HCT116 (cell line): ENCODE results near the gene RAD17. TPM values are rescaled to one million over a fixed set of nuclear protein-coding genes. Genes with fewer than 3 reads are reported as not detected.

ENCODE experiments used
- ATAC-seq: fragments of 200-7000 bp; cut with Tn5 transposase; 2 replicates; pipeline ENCODE4 v1.9.1; 2020; ENCODE audit warnings: mild to moderate bottlenecking, moderate library complexity
- BruUV-seq: library from RNA; stranded (reverse); fragments of 400-500 nt; replicated peaks from 2 replicates; lab custom pipeline; 2021; lab: Mats Ljungman, UMichigan
- CTCF ChIA-PET: fragments of 300-600 bp; sonication (Branson Sonifier 250); formaldehyde crosslinking; loops from one replicate; lab custom pipeline; 2021; ENCODE audit warnings: antibody characterized with exemption; lab: Charles Lee
- POLR2A ChIA-PET: fragments of 300-600, 350-600 bp; sonication (Branson Sonifier 250); formaldehyde crosslinking; loops from one replicate; lab custom pipeline; 2021; ENCODE audit warnings: antibody characterized with exemption; lab: Charles Lee
- RAD21 ChIA-PET, 2 experiments: fragments of 300-600 bp; sonication (Branson Sonifier 250); formaldehyde crosslinking; loops; one replicate each; lab custom pipeline; 2023; ENCODE audit warnings: low total read pairs in 2 of 2; ENCODE audit not compliant: uncharacterized antibody in 2 of 2, unreplicated experiment in 2 of 2, low non-redundant PET in 1 of 2; lab: Charles Lee
- DNase-seq: peaks from one replicate; pipeline ENCODE4 v3.0.0-alpha.2; 2010; ENCODE audit warnings: low read depth, low spot score
- H2AFZ ChIP-seq: fragments of 200-600 bp; shearing (Covaris generic), sonication (generic); 2 replicates; pipeline ENCODE4 v1.6.1; 2017; ENCODE audit warnings: low read depth, mixed run types, mixed read lengths, antibody characterized with exemption, low read length; ENCODE audit not compliant: poor library complexity, severe bottlenecking
- H3K27ac ChIP-seq: 2 replicates; pipeline ENCODE4 v1.5.1; 2012; ENCODE audit warnings: low read depth, low read length
- H3K27me3 ChIP-seq: fragments of 200-600 bp; sonication (generic); 2 replicates; pipeline ENCODE4 v1.6.1; 2016; ENCODE audit warnings: mixed run types, low read length, mixed read lengths; ENCODE audit not compliant: insufficient read depth
- H3K36me3 ChIP-seq, 2 experiments: fragments of 200-500 bp in 1 of 2; fragments of 200-600 bp in 1 of 2; sonication (Bioruptor generic) in 1 of 2; sonication (generic) in 1 of 2; 2 replicates each; pipeline versions ENCODE4 v1.5.1 to v1.6.1; 2014 to 2016; ENCODE audit warnings: low read length in 2 of 2, inconsistent platforms in 1 of 2, mixed read lengths in 1 of 2, mixed run types in 1 of 2; ENCODE audit not compliant: insufficient read depth in 2 of 2, control insufficient read depth in 1 of 2
- H3K4me1 ChIP-seq, 2 experiments: fragments of 200-600 bp in 1 of 2; sonication (generic) in 1 of 2; 2 replicates each; pipeline versions ENCODE4 v1.5.1 to v1.6.1; 2012 to 2017; ENCODE audit warnings: low read length in 2 of 2, inconsistent platforms in 1 of 2, mild to moderate bottlenecking in 1 of 2, mixed read lengths in 1 of 2, mixed run types in 1 of 2, moderate library complexity in 1 of 2; ENCODE audit not compliant: insufficient read depth in 2 of 2, control insufficient read depth in 1 of 2
- H3K4me2 ChIP-seq: fragments of 200-600 bp; sonication (generic); 2 replicates; pipeline ENCODE4 v1.6.1; 2017; ENCODE audit warnings: mixed run types, low read length, mixed read lengths
- H3K4me3 ChIP-seq, 2 experiments: fragments of 200-600 bp in 1 of 2; sonication (generic) in 1 of 2; replicated peaks in 1 of 2; 2 replicates each; pipeline ENCODE4 v1.5.1; 2011 to 2016; ENCODE audit warnings: low read length in 2 of 2, control low read depth in 1 of 2, low read depth in 1 of 2, mild to moderate bottlenecking in 1 of 2, mixed read lengths in 1 of 2, mixed run types in 1 of 2
- H3K79me2 ChIP-seq: fragments of 200-600 bp; sonication (generic); 2 replicates; pipeline ENCODE4 v1.6.1; 2017; ENCODE audit warnings: mild to moderate bottlenecking, mixed run types, low read length, moderate library complexity, mixed read lengths; ENCODE audit not compliant: insufficient read depth
- H3K9ac ChIP-seq: fragments of 200-600 bp; sonication (generic); 2 replicates; pipeline ENCODE4 v1.6.1; 2016; ENCODE audit warnings: low read length, mixed read lengths
- H3K9me2 ChIP-seq: fragments of 200-600 bp; sonication (generic), shearing (Covaris generic); 2 replicates; pipeline ENCODE4 v1.6.1; 2017; ENCODE audit warnings: mixed run types, mild to moderate bottlenecking, moderate library complexity; ENCODE audit not compliant: insufficient read depth
- H3K9me3 ChIP-seq, 2 experiments: fragments of 200-500 bp in 1 of 2; fragments of 200-600 bp in 1 of 2; sonication (Bioruptor generic) in 1 of 2; sonication (generic) in 1 of 2; 2 replicates each; pipeline ENCODE4 v1.6.1; 2014 to 2017; ENCODE audit warnings: low read length in 2 of 2, mixed read lengths in 2 of 2, inconsistent platforms in 1 of 2, low read depth in 1 of 2, mild to moderate bottlenecking in 1 of 2, mixed run types in 1 of 2, moderate library complexity in 1 of 2; ENCODE audit not compliant: control insufficient read depth in 1 of 2, insufficient read depth in 1 of 2
- H4K20me1 ChIP-seq: fragments of 200-600 bp; sonication (generic), shearing (Covaris generic); 2 replicates; pipeline ENCODE4 v1.6.1; 2017; ENCODE audit warnings: mixed run types, mild to moderate bottlenecking, moderate library complexity; ENCODE audit not compliant: insufficient read depth
- ATF3 ChIP-seq: IDR thresholded peaks from 2 replicates; pipeline ENCODE4 v1.6.1; 2012
- CTCF ChIP-seq, 3 experiments: fragments of 200-600 bp in 1 of 3; sonication (generic) in 1 of 3; IDR thresholded peaks in 2 of 3; conservative IDR thresholded peaks in 1 of 3; 2 replicates each; pipeline ENCODE4 v1.5.1; 2012 to 2017; ENCODE audit warnings: low read depth in 2 of 3, low read length in 2 of 3, antibody characterized with exemption in 1 of 3, borderline replicate concordance in 1 of 3, control low read depth in 1 of 3, mild to moderate bottlenecking in 1 of 3, mixed read lengths in 1 of 3, mixed run types in 1 of 3, moderate library complexity in 1 of 3; ENCODE audit not compliant: insufficient read depth in 1 of 3
- EZH2phosphoT487 ChIP-seq: fragments of 200-600 bp; IDR thresholded peaks from 2 replicates; pipeline ENCODE4 v1.6.1; 2018; ENCODE audit warnings: antibody characterized with exemption, borderline replicate concordance
- RAD21 ChIP-seq: IDR thresholded peaks from 2 replicates; pipeline ENCODE4 v1.6.1; 2012; ENCODE audit warnings: low read depth, mild to moderate bottlenecking
- intact Hi-C: fragments of 100-400 bp; cut with micrococcal nuclease; formaldehyde crosslinking; loops from 2 replicates; pipeline ENCODE4 v1.10.0; 2022
- total RNA-seq: library from RNA; stranded (reverse); gene quantifications from one replicate; pipeline ENCODE4 v1.2.1, GENCODE V29; 2021; ENCODE audit not compliant: unreplicated experiment

Gene RAD17
- total RNA-seq, 1 experiment from 2014 or later: 29.0 TPM

GRCh38 chr5:69364414-69364813 lies 5.2 kb upstream of the RAD17 start:
- peaks cover 14% of the 10 kb centered on the region; the same call in 1 of the 2 replicates for H4K20me1 ChIP-seq

More at GRCh38 chr5:69364414-69364813, 5.2 kb upstream of the RAD17 start:
- peak; percentile 26; the same call in 1 of the 2 replicates for ATAC-seq
- ChIA-PET POLR2A (no interaction called here), RAD21 (no interaction called here), CTCF (no interaction called here)
- H3K9ac ChIP-seq: no peak overlapping the region
- TF ChIP-seq CTCF (IDR thresholded peaks at IDR 0.05 in 2 of 3, conservative IDR thresholded peaks at IDR 0.05 in 1 of 3; ENCODE audit: borderline replicate concordance in 1 of 3, insufficient read depth in 1 of 3, low read depth in 2 of 3, low read length in 2 of 3): peak in 2 of 3 experiments; percentile 50 to 65; a peak in 4 of 6 replicates
- TF ChIP-seq ATF3: no peak
- 0 out of 2 replicates have a peak, but pooled peaks have one; percentile 4 for TF ChIP-seq RAD21
- TF ChIP-seq EZH2phosphoT487: no peak
- H2AFZ ChIP-seq: no peak overlapping the region
- DNase-seq: peak; percentile 21
- H3K27ac ChIP-seq: no peak overlapping the region
- BruUV-seq: no TSS peak
- intact Hi-C loops: no loop called here
- no peaks in the 10 kb centered on the region for H3K9me3 ChIP-seq
- no peaks in the 10 kb centered on the region for H3K9me2 ChIP-seq
- peaks cover 81% of the 10 kb centered on the region for H3K79me2 ChIP-seq
- H3K4me1 ChIP-seq: peaks cover 5 to 10% of the 10 kb centered on the region in 2 experiments; a peak in 3 of 4 replicates
- H3K27me3 ChIP-seq: no peaks in the 10 kb centered on the region
- H3K4me2 ChIP-seq: no peak overlapping the region
- peaks cover 9 to 28% of the 10 kb centered on the region in 2 experiments; a peak in 2 of 4 replicates for H3K36me3 ChIP-seq
- H3K4me3 ChIP-seq: no peak overlapping the region
